RWPE1 (cell line): ENCODE data around the gene RNF10.
"Not testable (repeated sequence)": the region's sequence is repeated elsewhere in the genome, so short reads cannot be mapped to it uniquely, and the experiment has no call there.

ENCODE experiments used
- CTCF ChIA-PET: fragments of 350-600 bp; sonication (Branson Sonifier 250); formaldehyde crosslinking; extraction: SDS; loops from one replicate; lab custom pipeline; 2021; lab: Yijun Ruan, JAX
- POLR2A ChIA-PET: fragments of 400-600 bp; formaldehyde crosslinking; extraction: SDS; loops from one replicate; lab custom pipeline; 2020; ENCODE audit warnings: antibody characterized with exemption; ENCODE audit not compliant: low non-redundant PET; lab: Yijun Ruan, JAX
- DNase-seq: peaks from one replicate; pipeline ENCODE4 v3.0.0; 2012; ENCODE audit warnings: low spot score
- H3K27ac ChIP-seq: fragments of 450-650 bp; 2 replicates; pipeline ENCODE4 v1.5.1; 2017
- CTCF ChIP-seq: fragments of 450-650 bp; conservative IDR thresholded peaks from 2 replicates; pipeline ENCODE4 v1.5.1; 2017; ENCODE audit warnings: low read depth, mild to moderate bottlenecking

Gene RNF10

GRCh38 chr12:120599672-120600552, 65.8 kb downstream of the RNF10 start:
- no peak for TF ChIP-seq CTCF
- no peak overlapping the region for H3K27ac ChIP-seq
- no peak for DNase-seq
- ChIA-PET CTCF (no interaction called here), POLR2A (no interaction called here)

GRCh38 chr12:120602416-120602815, 68.3 kb downstream of the RNF10 start:
- DNase-seq, H3K27ac ChIP-seq, POLR2A ChIA-PET: not testable (repeated sequence)
- CTCF ChIA-PET, result interaction anchor here (1.1 kb wide), 1 partner anchor 19 kb away, joined by 4 read pairs; no protein-coding TSS in a partner anchor

GRCh38 chr12:120610560-120610959, 76.4 kb downstream of the RNF10 start:
- ChIA-PET CTCF (no interaction called here), POLR2A (no interaction called here)
- no peak overlapping the region for H3K27ac ChIP-seq
- TF ChIP-seq CTCF, result no peak
- no peak for DNase-seq

- H3K27ac ChIP-seq, CTCF ChIA-PET, DNase-seq, POLR2A ChIA-PET: not testable (repeated sequence)
Observed at GRCh38 chr12:120611534-120611933, 77.4 kb downstream of the RNF10 start.

GRCh38 chr12:120614848-120615247, 80.7 kb downstream of the RNF10 start:
- no peak for TF ChIP-seq CTCF
- no peak overlapping the region for H3K27ac ChIP-seq
- no peak for DNase-seq
- ChIA-PET POLR2A (no interaction called here), CTCF (no interaction called here)

- DNase-seq, H3K27ac ChIP-seq, POLR2A ChIA-PET, CTCF ChIA-PET: not testable (repeated sequence)
Observed at GRCh38 chr12:120617193-120617592, 83.0 kb downstream of the RNF10 start.

- DNase-seq, H3K27ac ChIP-seq, POLR2A ChIA-PET: not testable (repeated sequence)
- CTCF ChIA-PET, result interaction anchor here (0.8 kb wide), 1 partner anchor 12 kb away, joined by 3 read pairs; no protein-coding TSS in a partner anchor
Observed at GRCh38 chr12:120617767-120618166, 83.6 kb downstream of the RNF10 start.

- no peak for TF ChIP-seq CTCF
- POLR2A ChIA-PET, result no interaction called here
- no peak for DNase-seq
- CTCF ChIA-PET, result interaction anchor here (0.5 kb wide), 1 partner anchor 631 kb away, joined by 3 read pairs; no protein-coding TSS in a partner anchor
- no peak overlapping the region for H3K27ac ChIP-seq
Observed at GRCh38 chr12:120618954-120619615, 84.9 kb downstream of the RNF10 start.
